Trophoblast cell (in vitro differentiated cells and primary cell): Measurements from ENCODE around the gene OGG1.

Experiments
- DNase-seq, 2 donors: peaks; one replicate each; pipeline ENCODE4 v3.0.0-alpha.2; 2016
- H2AFZ ChIP-seq: 2 replicates; pipeline ENCODE4 v1.6.1; 2013; ENCODE audit warnings: low read length, moderate library complexity, mild to moderate bottlenecking; ENCODE audit not compliant: insufficient read depth, poor library complexity
- H2AK5ac ChIP-seq: 2 replicates; pipeline ENCODE4 v1.6.1; 2013; ENCODE audit warnings: mild to moderate bottlenecking, low read length
- H2BK120ac ChIP-seq: 2 replicates; pipeline ENCODE4 v1.6.1; 2013; ENCODE audit warnings: low read length, mild to moderate bottlenecking, moderate library complexity; ENCODE audit not compliant: insufficient read depth, poor library complexity
- H2BK12ac ChIP-seq: 2 replicates; pipeline ENCODE4 v1.6.1; 2013; ENCODE audit warnings: mild to moderate bottlenecking, low read length, moderate library complexity
- H2BK5ac ChIP-seq: 2 replicates; pipeline ENCODE4 v1.6.1; 2013; ENCODE audit warnings: low read length, low read depth, moderate library complexity, mild to moderate bottlenecking; ENCODE audit not compliant: poor library complexity
- H3K14ac ChIP-seq: 2 replicates; pipeline ENCODE4 v1.6.1; 2013; ENCODE audit warnings: mild to moderate bottlenecking, low read length
- H3K18ac ChIP-seq: 2 replicates; pipeline ENCODE4 v1.6.1; 2013; ENCODE audit warnings: mild to moderate bottlenecking, low read length
- H3K23ac ChIP-seq: 2 replicates; pipeline ENCODE4 v1.6.1; 2013; ENCODE audit warnings: low read length
- H3K27ac ChIP-seq: 2 replicates; pipeline ENCODE4 v1.5.1; 2013; ENCODE audit warnings: low read depth, mild to moderate bottlenecking, inconsistent platforms, low read length, moderate library complexity
- H3K27me3 ChIP-seq: 2 replicates; pipeline ENCODE4 v1.6.1; 2013; ENCODE audit warnings: inconsistent platforms, mild to moderate bottlenecking, low read length, moderate library complexity; ENCODE audit not compliant: insufficient read depth
- H3K36me3 ChIP-seq, 2 experiments: 1 replicate in 1 of 2; 2 replicates in 1 of 2; pipeline ENCODE4 v1.6.1; 2013; ENCODE audit warnings: low read length in 2 of 2, mild to moderate bottlenecking in 2 of 2, moderate library complexity in 1 of 2; ENCODE audit not compliant: insufficient read depth in 2 of 2, control insufficient read depth in 1 of 2
- H3K4ac ChIP-seq: 2 replicates; pipeline ENCODE4 v1.6.1; 2013; ENCODE audit warnings: low read depth, mild to moderate bottlenecking, low read length, moderate library complexity
- H3K4me1 ChIP-seq, 2 experiments: 1 replicate in 1 of 2; 2 replicates in 1 of 2; pipeline ENCODE4 v1.6.1; 2013; ENCODE audit warnings: low read length in 2 of 2, mild to moderate bottlenecking in 2 of 2, moderate library complexity in 1 of 2; ENCODE audit not compliant: insufficient read depth in 2 of 2, control insufficient read depth in 1 of 2
- H3K4me2 ChIP-seq: 2 replicates; pipeline ENCODE4 v1.6.1; 2013; ENCODE audit warnings: inconsistent platforms, mild to moderate bottlenecking, low read length, moderate library complexity
- H3K4me3 ChIP-seq: 2 replicates; pipeline ENCODE4 v1.5.1; 2013; ENCODE audit warnings: mild to moderate bottlenecking, low read depth, low read length, inconsistent platforms
- H3K79me1 ChIP-seq: one replicate; pipeline ENCODE4 v1.6.1; 2013; ENCODE audit warnings: low read length
- H3K79me2 ChIP-seq: 2 replicates; pipeline ENCODE4 v1.6.1; 2013; ENCODE audit warnings: low read length, mild to moderate bottlenecking; ENCODE audit not compliant: control insufficient read depth, insufficient read depth, poor library complexity
- H3K9ac ChIP-seq: 2 replicates; pipeline ENCODE4 v1.6.1; 2013; ENCODE audit warnings: mild to moderate bottlenecking, low read length
- H3K9me3 ChIP-seq: 2 replicates; pipeline ENCODE4 v1.6.1; 2013; ENCODE audit warnings: low read depth, mild to moderate bottlenecking, control low read depth, inconsistent platforms, low read length; ENCODE audit not compliant: insufficient read depth
- H4K12ac ChIP-seq: 2 replicates; pipeline ENCODE4 v1.6.1; 2013; ENCODE audit warnings: low read depth, mild to moderate bottlenecking, low read length, moderate library complexity
- H4K8ac ChIP-seq: 2 replicates; pipeline ENCODE4 v1.6.1; 2013; ENCODE audit warnings: low read depth, mild to moderate bottlenecking, low read length, moderate library complexity
- H4K91ac ChIP-seq: one replicate; pipeline ENCODE4 v1.6.1; 2013; ENCODE audit warnings: low read depth, mild to moderate bottlenecking, low read length, moderate library complexity
- WGBS: extraction: QIAGEN DNeasy Blood & Tissue Kit; methylation state at CpG from one replicate; pipeline ENCODE4 v1.1.7; 2013; ENCODE audit warnings: missing lambda C conversion rate; ENCODE audit not compliant: insufficient read length, insufficient coverage; ENCODE audit errors: extremely low coverage; 5-methylcytosine and 5-hydroxymethylcytosine counted together

The OGG1 gene

DNA sequence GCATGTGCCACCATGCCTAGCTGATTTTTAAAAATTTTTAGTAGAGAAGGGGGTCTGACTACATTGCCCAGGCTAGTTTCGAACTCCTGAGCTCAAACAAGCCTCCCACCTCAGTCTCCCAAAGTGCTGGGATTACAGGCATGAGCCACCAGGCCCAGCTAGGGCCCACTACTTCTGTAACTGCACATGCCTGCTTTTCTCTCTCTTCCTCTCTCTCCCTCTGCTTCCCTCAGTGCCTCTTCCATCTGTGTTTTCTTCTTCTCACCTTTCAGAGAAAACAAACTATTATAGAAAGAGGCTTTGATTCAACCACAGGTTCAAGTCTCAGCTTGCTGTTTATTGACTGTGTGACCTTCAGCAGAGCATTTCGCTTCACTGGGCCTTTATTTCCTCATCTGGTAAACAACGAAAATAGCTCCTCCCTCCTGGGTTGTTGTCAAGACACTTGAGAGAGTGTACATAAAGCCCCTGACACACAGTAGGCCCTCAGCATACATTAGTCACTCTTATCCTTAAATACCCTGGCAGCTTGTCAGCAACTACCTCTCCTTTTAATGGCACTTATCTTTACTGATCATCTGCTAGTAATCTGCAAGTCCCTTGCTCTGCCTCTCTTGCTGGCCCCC is 32.3 kb downstream of the OGG1 start:
- Histone ChIP-seq H3K4ac (no peak overlapping the region), H3K36me3 (peaks cover 34 to 49% of the 10 kb centered on the region in 2 experiments), H2BK12ac (no peak overlapping the region), H4K8ac (no peak overlapping the region), H3K79me2 (no peaks in the 10 kb centered on the region), H4K12ac (no peak overlapping the region), H4K91ac (no peak overlapping the region), H3K14ac (no peak overlapping the region), H3K27me3 (no peaks in the 10 kb centered on the region), H3K9ac (no peak overlapping the region), H3K18ac (no peak overlapping the region), H3K79me1 (no peaks in the 10 kb centered on the region), H2AK5ac (no peak overlapping the region), H3K27ac (no peak overlapping the region), H3K23ac (no peak overlapping the region), H3K4me1 (no peaks in the 10 kb centered on the region), H2BK120ac (no peak overlapping the region), H3K9me3 (no peaks in the 10 kb centered on the region), H3K4me3 (no peak overlapping the region), H2AFZ (no peak overlapping the region), H2BK5ac (no peak overlapping the region), H3K4me2 (no peak overlapping the region)
- no CpG with 5 or more reads among the region's 3 CpGs for WGBS
- no peak for DNase-seq

DNA sequence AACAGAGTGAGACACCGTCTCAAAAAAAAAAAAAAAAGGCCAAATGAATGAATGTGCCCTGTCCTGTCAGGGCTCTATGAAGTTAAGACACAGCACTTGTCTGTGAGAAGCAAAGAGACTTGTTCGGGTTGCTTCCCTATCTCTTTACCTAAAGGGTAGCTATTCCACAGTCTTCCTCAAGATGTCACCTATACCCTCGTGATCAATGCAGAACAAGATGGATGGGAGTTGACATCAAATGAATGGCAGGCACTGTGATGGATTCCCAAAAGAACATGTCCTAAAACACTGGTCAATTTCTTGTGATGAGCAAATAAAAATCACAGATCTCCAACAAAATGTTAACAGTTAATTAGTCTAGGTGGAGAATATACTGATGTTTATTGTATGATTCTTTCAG is 33.0 kb downstream of the OGG1 start:
- H4K12ac ChIP-seq, result no peak overlapping the region
- no peak overlapping the region for H3K27ac ChIP-seq
- H2BK12ac ChIP-seq, result no peak overlapping the region
- no peak overlapping the region for H3K4me2 ChIP-seq
- H3K9me3 ChIP-seq, result no peaks in the 10 kb centered on the region
- H3K14ac ChIP-seq, result no peak overlapping the region
- H3K27me3 ChIP-seq, result no peaks in the 10 kb centered on the region
- no peak overlapping the region for H2AK5ac ChIP-seq
- no peak overlapping the region for H4K8ac ChIP-seq
- no peaks in the 10 kb centered on the region for H3K4me1 ChIP-seq
- H3K79me1 ChIP-seq, result no peaks in the 10 kb centered on the region
- no peak overlapping the region for H3K4me3 ChIP-seq
- peaks cover 36 to 52% of the 10 kb centered on the region in 2 experiments for H3K36me3 ChIP-seq
- no peak overlapping the region for H3K18ac ChIP-seq
- no peak overlapping the region for H2BK5ac ChIP-seq
- H3K23ac ChIP-seq, result no peak overlapping the region
- H2AFZ ChIP-seq, result no peak overlapping the region
- H2BK120ac ChIP-seq, result no peak overlapping the region
- H3K4ac ChIP-seq, result no peak overlapping the region
- H3K9ac ChIP-seq, result no peak overlapping the region
- H4K91ac ChIP-seq, result no peak overlapping the region
- H3K79me2 ChIP-seq, result no peaks in the 10 kb centered on the region
- no peak for DNase-seq
- no CpG with 5 or more reads among the region's 3 CpGs for WGBS

DNA sequence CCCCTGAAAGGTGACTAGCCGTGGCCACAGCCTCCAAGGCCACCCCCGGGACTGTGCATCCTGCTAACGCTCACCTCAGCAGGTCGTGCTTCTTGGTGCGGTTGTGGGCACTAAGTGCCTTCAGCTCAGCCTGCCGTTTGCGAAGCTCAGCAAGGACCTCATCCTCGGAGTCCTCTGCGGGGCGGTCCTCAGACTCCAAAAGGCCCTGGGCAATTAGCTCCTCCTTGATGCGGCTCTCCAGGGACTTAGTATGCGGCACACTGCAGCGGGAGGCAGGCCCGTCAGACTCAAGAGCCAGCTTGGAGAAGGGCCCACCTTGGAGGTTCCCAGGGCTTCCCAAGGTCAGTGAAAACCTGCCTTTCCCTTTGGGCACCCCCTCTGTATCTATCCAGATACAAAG is 34.2 kb downstream of the OGG1 start:
- Histone ChIP-seq H2BK12ac (no peak overlapping the region), H3K4ac (no peak overlapping the region), H3K9ac (no peak overlapping the region), H3K9me3 (no peaks in the 10 kb centered on the region), H2AFZ (no peak overlapping the region), H2BK120ac (no peak overlapping the region), H4K91ac (no peak overlapping the region), H3K4me2 (no peak overlapping the region), H4K12ac (no peak overlapping the region), H3K79me2 (no peaks in the 10 kb centered on the region), H3K4me3 (no peak overlapping the region), H3K36me3 (peaks cover 38 to 56% of the 10 kb centered on the region in 2 experiments), H2BK5ac (no peak overlapping the region), H3K27ac (no peak overlapping the region), H3K4me1 (no peaks in the 10 kb centered on the region), H4K8ac (no peak overlapping the region), H3K27me3 (no peaks in the 10 kb centered on the region), H3K18ac (no peak overlapping the region), H3K79me1 (no peaks in the 10 kb centered on the region), H3K14ac (no peak overlapping the region), H2AK5ac (no peak overlapping the region), H3K23ac (no peak overlapping the region)
- no CpG with 5 or more reads among the region's 14 CpGs for WGBS
- DNase-seq, result no peak

DNA sequence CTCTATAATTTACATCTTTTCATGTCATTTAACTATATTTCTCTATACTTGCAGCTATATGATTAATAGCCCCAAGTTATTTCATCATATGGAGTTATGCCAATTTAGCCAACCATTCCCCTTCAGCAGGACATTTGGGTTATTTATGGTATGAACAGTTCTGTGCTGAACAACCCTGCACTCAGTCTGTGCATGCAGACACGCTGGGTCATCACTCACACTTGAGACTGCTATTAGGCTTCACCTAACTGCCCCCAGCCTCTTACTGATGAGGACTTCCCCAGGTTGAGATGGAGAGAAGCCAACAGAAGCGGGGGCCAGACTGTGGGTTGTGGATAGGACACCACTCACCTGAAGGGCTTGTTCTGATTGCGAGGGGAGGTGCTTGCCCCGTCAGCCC is 35.2 kb downstream of the OGG1 start:
- DNase-seq, result no peak
- Histone ChIP-seq H4K8ac (no peak overlapping the region), H3K23ac (no peak overlapping the region), H4K91ac (no peak overlapping the region), H4K12ac (no peak overlapping the region), H3K14ac (no peak overlapping the region), H3K27ac (no peak overlapping the region), H3K18ac (no peak overlapping the region), H3K27me3 (no peaks in the 10 kb centered on the region), H2BK120ac (no peak overlapping the region), H3K79me2 (no peaks in the 10 kb centered on the region), H3K36me3 (peaks cover 41 to 62% of the 10 kb centered on the region in 2 experiments), H3K4ac (no peak overlapping the region), H3K4me3 (no peak overlapping the region), H2BK5ac (no peak overlapping the region), H3K9me3 (no peaks in the 10 kb centered on the region), H3K4me2 (no peak overlapping the region), H3K79me1 (no peaks in the 10 kb centered on the region), H2AFZ (no peak overlapping the region), H3K4me1 (no peaks in the 10 kb centered on the region), H2AK5ac (no peak overlapping the region), H2BK12ac (no peak overlapping the region), H3K9ac (no peak overlapping the region)
- no CpG with 5 or more reads among the region's 4 CpGs for WGBS
